Natural killer cell treated with Interleukin-12 subunit alpha and Interleukin-12 subunit beta and Interleukin-15 and Interleukin-18, amount 100 ng/mL, for 72 hours (primary cell): ENCODE results near the gene C2CD5. TPM values are rescaled to one million over a fixed set of nuclear protein-coding genes. Genes with fewer than 3 reads are reported as not detected.

ENCODE experiments used
- ATAC-seq, 2 donors: fragments of 150-1000 bp; cut with Tn5 transposase in 1 of 2; sonication (Bioruptor Pico), chemical (Tn5 transposase) in 1 of 2; 2 replicates each; pipeline ENCODE4 v1.10.0; 2021
- DNase-seq: peaks from one replicate; pipeline ENCODE4 v3.0.0; 2022; ENCODE audit warnings: low spot score
- H3K27ac Mint-ChIP-seq, 2 donors: 1 replicate in 1 of 2; 2 replicates in 1 of 2; pipeline ENCODE4 v1.8.0; 2022; ENCODE audit warnings: mixed read lengths in 2 of 2, mild to moderate bottlenecking in 1 of 2, moderate library complexity in 1 of 2
- H3K27me3 Mint-ChIP-seq, 2 donors: 1 replicate in 1 of 2; 2 replicates in 1 of 2; pipeline ENCODE4 v1.8.0; 2022; ENCODE audit warnings: mixed read lengths in 2 of 2
- H3K36me3 Mint-ChIP-seq: one replicate; pipeline ENCODE4 v1.8.0; 2022; ENCODE audit warnings: mixed read lengths
- H3K4me1 Mint-ChIP-seq, 2 donors: 1 replicate in 1 of 2; 2 replicates in 1 of 2; pipeline ENCODE4 v1.8.0; 2022; ENCODE audit warnings: low read depth in 2 of 2, mixed read lengths in 2 of 2, mild to moderate bottlenecking in 1 of 2
- H3K4me3 Mint-ChIP-seq: one replicate; pipeline ENCODE4 v1.8.0; 2022; ENCODE audit warnings: mixed read lengths
- H3K9me3 Mint-ChIP-seq: 2 replicates; pipeline ENCODE4 v1.8.0; 2022; ENCODE audit warnings: mixed read lengths
- total RNA-seq, 2 donors: library from RNA; stranded (reverse); gene quantifications; one replicate each; pipeline ENCODE4 v1.2.3, GENCODE V29; 2022

The C2CD5 gene
- total RNA-seq, 2 donors from 2014 or later: 22.4 to 36.6 TPM

DNA sequence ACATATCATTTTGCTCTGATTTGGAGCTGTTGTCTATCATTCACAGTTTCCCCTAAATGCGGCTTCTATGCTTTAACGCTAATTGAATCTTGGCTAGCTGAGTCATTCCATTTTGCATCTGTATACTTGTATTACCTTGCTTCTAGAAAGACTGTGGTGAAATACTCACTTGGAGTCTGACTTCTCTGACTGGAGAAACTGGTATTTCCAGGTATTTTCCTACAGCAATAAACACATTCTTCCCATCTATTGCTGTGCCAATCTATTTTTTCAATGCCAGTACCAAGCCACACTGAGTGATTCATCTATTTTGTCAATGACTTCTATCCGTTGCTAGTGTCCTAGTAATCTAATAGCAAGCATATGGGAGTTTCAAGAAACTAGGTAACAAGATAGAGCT lies 133.9 kb downstream of the C2CD5 start:
- H3K4me3 Mint-ChIP-seq: peak overlapping the region; percentile 84
- peak overlapping the region in 1 of 2 donors; percentile 88 for H3K27ac Mint-ChIP-seq

DNA sequence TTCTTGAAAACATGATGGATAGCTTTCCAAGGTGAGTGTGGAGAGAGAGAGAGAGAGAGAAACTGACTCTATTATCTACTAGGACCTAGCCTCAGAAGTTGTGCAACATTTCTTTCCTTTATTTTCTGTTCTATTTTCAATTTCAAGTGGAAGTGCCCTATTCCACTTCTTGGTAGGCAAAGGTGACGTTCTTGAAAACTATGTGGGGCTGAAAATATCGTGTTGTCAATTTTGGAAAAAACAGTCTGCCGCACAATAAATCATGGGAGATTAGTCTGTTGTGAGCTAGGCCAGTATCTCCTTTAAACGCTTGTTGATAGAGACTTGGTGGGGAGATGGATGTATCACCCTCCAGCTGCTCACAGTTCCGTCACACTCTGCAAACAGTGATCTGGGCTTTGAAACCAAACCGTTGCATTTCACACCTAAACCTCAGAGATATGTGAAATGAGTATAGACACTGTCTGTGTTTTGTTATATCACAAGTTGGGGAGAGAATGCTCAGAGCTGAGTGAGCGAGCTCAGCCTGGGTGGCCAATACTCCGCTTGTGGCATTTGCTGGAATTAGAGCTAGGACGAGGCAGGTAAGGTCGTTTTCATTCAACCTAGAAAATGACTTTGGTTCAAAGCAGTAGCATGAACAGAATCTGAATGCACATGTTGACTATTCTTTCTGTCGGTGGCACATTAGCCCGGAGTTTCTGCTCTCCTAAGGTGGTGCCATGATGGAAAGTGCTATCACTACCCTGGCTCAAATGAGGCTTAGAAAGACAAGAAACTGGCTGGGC lies 134.8 kb downstream of the C2CD5 start:
- H3K36me3 Mint-ChIP-seq: no peaks in the 10 kb centered on the region
- peaks cover 26 to 31% of the 10 kb centered on the region in 2 donors for H3K4me1 Mint-ChIP-seq
- peak overlapping the region; percentile 84 for H3K4me3 Mint-ChIP-seq
- H3K27ac Mint-ChIP-seq: peak overlapping the region; percentile 88 to 89
- H3K9me3 Mint-ChIP-seq: no peaks in the 10 kb centered on the region
- H3K27me3 Mint-ChIP-seq: no peaks in the 10 kb centered on the region
- peak; percentile 97 to 98 for ATAC-seq
- DNase-seq: peak; percentile 80

More for the DNA sequence above, 133.9 kb downstream of the C2CD5 start:
- peaks cover 26 to 31% of the 10 kb centered on the region in 2 donors for H3K4me1 Mint-ChIP-seq
- no peaks in the 10 kb centered on the region for H3K27me3 Mint-ChIP-seq
- no peaks in the 10 kb centered on the region for H3K36me3 Mint-ChIP-seq
- DNase-seq (no peak), ATAC-seq (peak in 1 of 2 donors; percentile 60)
- H3K9me3 Mint-ChIP-seq: no peaks in the 10 kb centered on the region

DNA sequence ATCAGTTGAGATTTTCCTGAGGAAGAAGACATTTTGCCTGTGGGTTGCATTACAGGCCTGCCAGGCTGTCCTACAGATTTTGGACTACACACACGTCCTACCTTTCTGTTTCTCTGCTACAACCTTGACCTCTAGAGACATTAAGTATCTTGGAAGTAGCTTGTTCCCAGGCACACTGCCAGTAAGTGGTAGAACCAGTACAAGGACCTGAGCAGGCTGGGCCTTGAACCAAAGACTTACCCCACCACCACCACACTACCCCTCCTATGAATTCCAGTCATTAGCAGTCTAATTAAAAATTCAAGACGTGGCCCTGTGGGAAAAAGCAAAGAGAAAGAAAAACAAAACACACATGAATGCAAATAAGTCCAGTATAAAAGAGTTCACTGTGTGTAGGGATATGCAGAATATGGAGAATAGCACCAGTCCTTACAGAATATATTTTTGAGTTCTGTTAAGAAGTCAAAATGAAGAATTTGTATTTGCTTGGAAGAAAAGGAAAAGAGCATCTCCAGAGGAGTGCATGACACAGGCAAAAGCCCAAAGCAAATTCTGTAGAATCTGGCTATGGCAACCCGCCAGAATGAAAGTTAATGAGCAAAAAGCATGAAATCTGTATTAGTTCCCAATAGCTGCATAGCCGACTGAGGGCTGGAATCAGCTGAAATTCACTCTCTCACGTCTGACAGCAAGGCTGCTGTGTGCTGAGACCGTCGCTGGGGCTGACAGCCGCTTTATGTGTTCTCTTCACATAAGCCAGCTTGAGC lies 135.5 kb downstream of the C2CD5 start:
- H3K27ac Mint-ChIP-seq: peak overlapping the region; percentile 88 to 89
- H3K9me3 Mint-ChIP-seq: no peaks in the 10 kb centered on the region
- DNase-seq (no peak), ATAC-seq (no peak)
- H3K4me1 Mint-ChIP-seq: peaks cover 26 to 31% of the 10 kb centered on the region in 2 donors
- no peaks in the 10 kb centered on the region for H3K27me3 Mint-ChIP-seq
- no peaks in the 10 kb centered on the region for H3K36me3 Mint-ChIP-seq
- peak overlapping the region; percentile 84 for H3K4me3 Mint-ChIP-seq

DNA sequence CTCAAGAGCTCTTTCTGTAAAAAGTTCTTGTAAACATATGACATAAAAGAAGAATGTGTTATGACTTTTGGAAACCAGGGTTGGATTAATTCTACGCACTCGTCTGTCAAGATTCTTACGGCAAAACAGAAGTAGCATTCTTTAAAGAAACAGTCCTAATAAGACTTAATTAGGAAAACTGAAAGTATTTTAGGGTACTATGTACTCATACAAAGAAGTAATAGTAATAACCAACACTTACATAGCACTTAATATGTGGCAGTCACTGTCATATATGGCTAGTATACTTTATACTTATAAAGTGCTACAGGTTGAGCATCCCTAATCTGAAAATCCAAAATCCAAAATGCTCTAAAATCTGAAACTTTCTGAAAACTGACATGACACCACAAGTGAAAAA lies 136.9 kb downstream of the C2CD5 start:
- Mint-ChIP-seq H3K4me3 (peak overlapping the region; percentile 6), H3K36me3 (peaks cover 7% of the 10 kb centered on the region), H3K9me3 (no peaks in the 10 kb centered on the region), H3K27ac (no peak overlapping the region), H3K27me3 (no peaks in the 10 kb centered on the region), H3K4me1 (peaks cover 26 to 31% of the 10 kb centered on the region in 2 donors)
- ATAC-seq (no peak), DNase-seq (no peak)

DNA sequence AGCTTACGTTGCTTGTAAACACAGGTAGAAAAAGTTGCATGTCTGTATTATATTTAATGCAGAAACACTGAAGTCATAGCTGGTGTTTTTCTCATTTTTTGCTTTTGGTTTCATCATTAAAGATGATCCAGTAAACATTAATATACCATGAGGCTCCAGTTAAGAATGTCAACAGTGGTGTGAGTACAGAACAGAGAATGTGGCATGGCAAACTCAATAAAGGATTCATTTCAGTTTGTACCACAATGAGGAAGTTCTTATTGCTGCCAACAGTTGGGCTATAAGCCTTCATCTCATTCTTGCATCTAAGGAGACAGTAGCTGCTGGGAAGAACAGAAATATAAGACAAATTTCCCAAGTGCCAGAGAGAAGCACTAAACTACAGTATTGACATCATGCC lies 137.7 kb downstream of the C2CD5 start:
- no peak for DNase-seq
- H3K9me3 Mint-ChIP-seq: no peaks in the 10 kb centered on the region
- H3K27ac Mint-ChIP-seq: no peak overlapping the region
- peaks cover 26 to 31% of the 10 kb centered on the region in 2 donors for H3K4me1 Mint-ChIP-seq
- H3K4me3 Mint-ChIP-seq: no peak overlapping the region
- H3K27me3 Mint-ChIP-seq: peaks cover under 1 to 2% of the 10 kb centered on the region in 2 donors
- H3K36me3 Mint-ChIP-seq: peaks cover 7% of the 10 kb centered on the region
- ATAC-seq: no peak

DNA sequence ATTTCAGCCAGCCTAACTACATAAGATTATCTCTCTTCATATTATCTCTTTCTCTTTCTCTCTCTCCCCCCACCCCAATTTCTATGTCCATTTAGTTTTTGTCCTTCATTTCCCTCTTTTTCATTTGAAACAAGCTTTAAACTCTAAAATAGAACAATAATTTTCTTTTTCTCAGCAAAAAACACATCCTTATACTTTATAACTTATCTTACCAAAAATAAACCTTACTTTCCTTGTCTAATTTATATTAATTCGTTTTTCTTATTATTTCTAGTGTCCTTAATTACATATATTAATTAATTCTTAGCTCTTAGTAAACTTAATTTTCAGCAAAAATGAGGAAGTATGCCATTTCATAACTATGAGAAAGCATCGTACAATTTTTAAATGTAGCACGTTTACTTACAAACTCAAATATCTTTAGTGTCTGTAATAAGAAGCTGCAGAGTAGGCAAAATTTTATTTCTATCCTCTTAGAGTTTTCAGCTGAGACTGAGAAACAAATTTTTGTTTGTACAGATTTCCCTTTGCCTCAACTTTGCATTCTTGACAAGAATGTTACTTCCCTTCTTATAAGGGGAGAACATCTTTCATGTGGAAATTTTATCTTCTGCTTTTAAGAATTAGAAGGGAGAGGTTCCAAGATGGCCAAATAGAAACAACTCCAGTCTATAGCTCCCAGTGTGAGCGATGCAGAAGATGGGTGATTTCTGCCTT lies 144.7 kb downstream of the C2CD5 start:
- Mint-ChIP-seq H3K4me1 (peaks cover 18 to 26% of the 10 kb centered on the region in 2 donors), H3K4me3 (no peak overlapping the region), H3K27me3 (peaks cover 2 to 8% of the 10 kb centered on the region in 2 donors), H3K9me3 (no peaks in the 10 kb centered on the region), H3K27ac (no peak overlapping the region), H3K36me3 (peaks cover 14% of the 10 kb centered on the region)
- ATAC-seq: no peak
- no peak for DNase-seq

Other genes with a start within 250 kb of the C2CD5 start
- gene ST8SIA1, start 209.8 kb downstream of the C2CD5 start, total RNA-seq: under 1 TPM; 0.19 to 0.81 TPM
- 100 to 1,000 TPM in 1 of 2 donors, 10 to 100 TPM in 1; 96.3 to 101 TPM for gene ETNK1, start 80.6 kb upstream of the C2CD5 start, total RNA-seq